K562 (cell line): ENCODE data around the gene SUPT5H. TPM values are rescaled to one million over a fixed set of nuclear protein-coding genes. Genes with fewer than 3 reads are reported as not detected.

Experiments used
- ATF1 ChIP-seq, 2 experiments: fragments of 450-650 bp in 1 of 2; IDR thresholded peaks; 2 replicates each; pipeline ENCODE4 v1.6.1; 2016; ENCODE audit warnings: missing compliant biosample characterization in 1 of 2, missing genetic modification characterization in 1 of 2
- ATF2 ChIP-seq: sonication (generic); formaldehyde crosslinking; IDR thresholded peaks from 2 replicates; pipeline ENCODE4 v1.8.1; 2022; ENCODE audit warnings: missing genetic modification reagents
- BRF1 ChIP-seq: IDR thresholded peaks from 3 replicates; pipeline ENCODE4 v1.6.1; 2011; ENCODE audit warnings: borderline replicate concordance, mild to moderate bottlenecking; ENCODE audit not compliant: insufficient read length; ENCODE audit errors: extremely low read depth
- CCNT2 ChIP-seq: IDR thresholded peaks from 2 replicates; pipeline ENCODE4 v1.6.1; 2011; ENCODE audit warnings: borderline replicate concordance, low read depth, mild to moderate bottlenecking, moderate library complexity, mixed read lengths, low read length; ENCODE audit not compliant: insufficient read length; ENCODE audit errors: extremely low read depth
- CREB1 ChIP-seq, 2 experiments: sonication (generic) in 1 of 2; formaldehyde crosslinking in 1 of 2; IDR thresholded peaks; 2 replicates each; pipeline versions ENCODE4 v1.6.1 to v1.8.0; 2012 to 2022; ENCODE audit warnings: inconsistent platforms in 1 of 2, mild to moderate bottlenecking in 1 of 2, missing genetic modification reagents in 1 of 2, moderate library complexity in 1 of 2
- CTCFL ChIP-seq: IDR thresholded peaks from 2 replicates; pipeline ENCODE4 v1.6.1; 2011; ENCODE audit warnings: borderline replicate concordance, low read depth, mild to moderate bottlenecking, moderate library complexity, low read length; ENCODE audit not compliant: insufficient read depth, poor library complexity, severe bottlenecking
- EP400 ChIP-seq: fragments of 450-650 bp; IDR thresholded peaks from 2 replicates; pipeline ENCODE4 v1.6.1; 2017; ENCODE audit warnings: antibody characterized with exemption, mild to moderate bottlenecking, moderate library complexity
- GATA2 ChIP-seq: sonication (generic); formaldehyde crosslinking; IDR thresholded peaks from 2 replicates; pipeline ENCODE4 v1.4.0; 2020; ENCODE audit warnings: mild to moderate bottlenecking, missing genetic modification reagents
- ILF3 ChIP-seq: fragments of 450-650 bp; IDR thresholded peaks from 2 replicates; pipeline ENCODE4 v1.6.1; 2018; ENCODE audit warnings: antibody characterized with exemption, mild to moderate bottlenecking, moderate library complexity, borderline replicate concordance
- JUND ChIP-seq, 2 experiments: IDR thresholded peaks; 2 replicates in 1 of 2; 3 replicates in 1 of 2; pipeline ENCODE4 v1.6.1; 2011; ENCODE audit warnings: borderline replicate concordance in 2 of 2, low read depth in 2 of 2, low read length in 2 of 2, improper control_type of control experiment in 1 of 2, missing biosample characterization in 1 of 2, missing genetic modification characterization in 1 of 2, missing genetic modification reagents in 1 of 2
- POU5F1 ChIP-seq: fragments of 150-350 bp; IDR thresholded peaks from 2 replicates; pipeline ENCODE4 v1.6.1; 2014; ENCODE audit warnings: borderline replicate concordance, low read length, low read depth, mild to moderate bottlenecking; ENCODE audit not compliant: partially characterized antibody
- TEAD1 ChIP-seq, 2 experiments: fragments of 450-650 bp in 1 of 2; sonication (generic) in 1 of 2; formaldehyde crosslinking; IDR thresholded peaks; 2 replicates each; pipeline versions ENCODE4 v1.4.0 to v1.8.0; 2020 to 2022; ENCODE audit warnings: mild to moderate bottlenecking in 2 of 2, missing genetic modification reagents in 1 of 2
- TRIM24 ChIP-seq, 2 experiments: fragments of 450-650 bp; IDR thresholded peaks; 2 replicates each; pipeline ENCODE4 v1.6.1; 2016
- XRCC4 ChIP-seq: IDR thresholded peaks from one replicate; pipeline ENCODE4 v1.6.1; 2011; ENCODE audit not compliant: insufficient read depth, insufficient read length; ENCODE audit errors: extremely low read depth
- ZBTB9 ChIP-seq: fragments of 450-650 bp; formaldehyde crosslinking; IDR thresholded peaks from 2 replicates; pipeline ENCODE4 v1.4.0; 2020; ENCODE audit warnings: mild to moderate bottlenecking, moderate library complexity
- ZNF232 ChIP-seq: sonication (generic); formaldehyde crosslinking; IDR thresholded peaks from 2 replicates; pipeline ENCODE4 v1.8.0; 2022; ENCODE audit warnings: mild to moderate bottlenecking, missing genetic modification reagents
- ZZZ3 ChIP-seq: fragments of 450-650 bp; IDR thresholded peaks from 2 replicates; pipeline ENCODE4 v1.6.1; 2016; ENCODE audit warnings: antibody characterized with exemption, mild to moderate bottlenecking, moderate library complexity
- polyA plus RNA-seq, 8 experiments: library from polyadenylated mRNA; depleted of rRNA in 4 of 8; stranded (reverse) in 5 of 8; unstranded in 3 of 8; fragments of >200 nt; fragmentation: Nextera tagmentation in 2 of 8; fragmentation: Illumina TruSeq in 1 of 8; extraction: Ambion mirVana in 2 of 8; extraction: Trizol in 1 of 8; gene quantifications; 2 replicates each; pipeline versions ENCODE4 v1.2.1 to v1.2.3, GENCODE V29; 2011 to 2014; ENCODE audit warnings: inconsistent platforms in 1 of 8, missing spikeins in 1 of 8
- total RNA-seq, 7 experiments: library from RNA; depleted of rRNA in 6 of 7; stranded (reverse); fragments of >200 nt in 6 of 7; fragmentation: Illumina TruSeq in 2 of 7; extraction: Trizol in 2 of 7; gene quantifications; 2 replicates each; pipeline versions ENCODE4 v1.2.1 to v1.2.3, GENCODE V29; 2011 to 2021; ENCODE audit warnings: low replicate concordance in 1 of 7

Gene SUPT5H
- total and polyA plus RNA-seq, 9 of the 15 experiments (the other 6 are each of a cell fraction or from before 2014, with no cell fraction given), result 13.3 to 85.9 (median 35.9) TPM

GRCh38 chr19:39409208-39410016 lies 36.0 kb upstream of the SUPT5H start (continued):
- TF ChIP-seq CREB1 (IDR thresholded peaks at IDR 0.05) (peak; percentile 63), CREB1 (CRISPR knock-in tag; IDR thresholded peaks at IDR 0.05) (peak; percentile 82; the same call in 1 of the 2 replicates), POU5F1 (no peak), TRIM24 (IDR thresholded peaks at IDR 0.05) (no peak), ZZZ3 (no peak), EP400 (peak; percentile 63), BRF1 (no peak), ATF1 (CRISPR knock-in tag; IDR thresholded peaks at IDR 0.05) (no peak), ATF1 (tag; IDR thresholded peaks at IDR 0.05) (peak; percentile 89), ATF2 (peak; percentile 17; the same call in 1 of the 2 replicates), XRCC4 (no peak), CCNT2 (peak; percentile 36), ILF3 (peak; percentile 70; the same call in 1 of the 2 replicates), ZBTB9 (CRISPR knock-in tag) (peak; percentile 31; the same call in 1 of the 2 replicates), TEAD1 (CRISPR knock-in tag; IDR thresholded peaks at IDR 0.05) (0 out of 4 replicates have a peak, but pooled peaks of 1 of the 2 experiments have one; percentile 17), GATA2 (no peak), ZNF232 (CRISPR knock-in tag) (no peak), CTCFL (no peak), JUND (IDR thresholded peaks at IDR 0.05; ENCODE audit: borderline replicate concordance, low read depth, low read length) (peak; percentile 92), JUND (tag; IDR thresholded peaks at IDR 0.05; ENCODE audit: borderline replicate concordance, low read depth, low read length) (peak; percentile 81; the same call in 2 of the 3 replicates)
